Hepatocyte (in vitro differentiated cells): ENCODE results near the gene HSF2BP. TPM values are rescaled to one million over a fixed set of nuclear protein-coding genes. Genes with fewer than 3 reads are reported as not detected.
A peak's percentile ranks its signal among the peaks of the same experiment; 100 is the strongest.
"Not testable (repeated sequence)": the region's sequence is repeated elsewhere in the genome, so short reads cannot be mapped to it uniquely, and the experiment has no call there.

Experiments used
- DNase-seq: peaks from one replicate; pipeline ENCODE4 v3.0.0-alpha.2; 2016; ENCODE audit warnings: low spot score
- H2AFZ ChIP-seq: fragments of 200-600 bp; sonication (generic); 2 replicates; pipeline ENCODE4 v1.6.0; 2016; ENCODE audit warnings: antibody characterized with exemption, mild to moderate bottlenecking
- H3K27ac ChIP-seq: fragments of 200-600 bp; sonication (generic); 2 replicates; pipeline ENCODE4 v1.5.1; 2016; ENCODE audit warnings: mild to moderate bottlenecking
- H3K27me3 ChIP-seq: fragments of 200-600 bp; sonication (generic); 2 replicates; pipeline ENCODE4 v1.6.1; 2016
- H3K36me3 ChIP-seq: fragments of 200-600 bp; sonication (generic); replicated peaks from 2 replicates; pipeline ENCODE4 v1.5.1; 2016; ENCODE audit warnings: low read depth; ENCODE audit not compliant: insufficient read depth
- H3K4me1 ChIP-seq: fragments of 200-600 bp; sonication (generic); 2 replicates; pipeline ENCODE4 v1.5.1; 2016; ENCODE audit warnings: mild to moderate bottlenecking, moderate library complexity; ENCODE audit not compliant: insufficient read depth
- H3K4me2 ChIP-seq: fragments of 200-600 bp; sonication (generic); 2 replicates; pipeline ENCODE4 v1.6.0; 2016
- H3K4me3 ChIP-seq: fragments of 200-600 bp; sonication (generic); 2 replicates; pipeline ENCODE4 v1.5.1; 2016; ENCODE audit warnings: mild to moderate bottlenecking
- H3K79me2 ChIP-seq: fragments of 200-600 bp; sonication (generic); 2 replicates; pipeline ENCODE4 v1.6.0; 2017; ENCODE audit warnings: mild to moderate bottlenecking
- H3K9me2 ChIP-seq: fragments of 200-600 bp; sonication (generic); replicated peaks from 2 replicates; pipeline ENCODE4 v1.6.0; 2017; ENCODE audit warnings: mild to moderate bottlenecking; ENCODE audit not compliant: insufficient read depth
- H3K9me3 ChIP-seq: fragments of 200-600 bp; sonication (generic); 2 replicates; pipeline ENCODE4 v1.5.1; 2016; ENCODE audit warnings: low read depth, mild to moderate bottlenecking
- H4K20me1 ChIP-seq: fragments of 200-600 bp; sonication (generic); 2 replicates; pipeline ENCODE4 v1.6.0; 2016; ENCODE audit warnings: mild to moderate bottlenecking; ENCODE audit not compliant: insufficient read depth, poor library complexity, severe bottlenecking
- EZH2 ChIP-seq: fragments of 200-600 bp; sonication (generic); IDR thresholded peaks from 2 replicates; pipeline ENCODE4 v1.6.1; 2016; ENCODE audit warnings: antibody characterized with exemption, mild to moderate bottlenecking, borderline replicate concordance
- EZH2phosphoT487 ChIP-seq: fragments of 200-600 bp; sonication (generic); IDR thresholded peaks from one replicate; pipeline ENCODE4 v1.6.1; 2018; ENCODE audit warnings: antibody characterized with exemption, mild to moderate bottlenecking, low read depth, moderate library complexity; ENCODE audit not compliant: unreplicated experiment, severe bottlenecking
- WGBS: methylation state at CpG from one replicate; pipeline ENCODE4 v1.1.6; 2016; ENCODE audit warnings: low lambda C conversion rate; ENCODE audit errors: missing lambda C conversion rate; 5-methylcytosine and 5-hydroxymethylcytosine counted together
- polyA plus RNA-seq: library from polyadenylated mRNA; unstranded; fragments of >200 nt; fragmentation: Nextera tagmentation; extraction: Ambion mirVana; gene quantifications from 2 replicates; pipeline ENCODE4 v1.2.1, GENCODE V29; 2016
- total RNA-seq: library from RNA; depleted of rRNA; stranded (reverse); fragments of >200 nt; gene quantifications from 2 replicates; pipeline ENCODE4 v1.2.3, GENCODE V29; 2014
- TF ChIP-seq, protein P1 (sequence below): fragments of 200-600 bp; sonication (generic); IDR thresholded peaks from 2 replicates; pipeline ENCODE4 v1.5.1; 2016; ENCODE audit warnings: antibody characterized with exemption, mild to moderate bottlenecking; ENCODE audit not compliant: poor library complexity

The HSF2BP gene
- total and polyA plus RNA-seq, 2 experiments from 2014 or later, result 1.3 to 1.4 TPM

DNA sequence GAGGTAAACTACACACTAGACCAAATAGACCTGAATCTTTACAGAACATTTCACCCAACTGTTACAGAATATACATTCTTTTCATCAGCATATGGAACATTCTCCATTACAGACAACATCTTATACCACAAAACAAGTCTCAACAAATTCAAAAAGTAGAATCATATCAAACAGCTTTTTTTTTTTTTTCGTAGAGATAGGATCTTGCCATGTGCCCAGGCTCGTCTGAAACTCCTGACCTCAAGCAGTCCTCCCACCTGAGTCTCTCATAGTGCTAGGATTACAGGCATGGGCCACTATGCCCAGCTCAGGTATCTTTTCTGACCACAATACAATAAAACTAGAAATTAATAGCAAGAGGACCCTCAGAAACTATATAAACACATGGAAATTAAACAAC, 36.5 kb downstream of the HSF2BP start:
- Histone ChIP-seq H3K27ac (no peak overlapping the region), H3K79me2 (no peaks in the 10 kb centered on the region), H3K27me3 (no peaks in the 10 kb centered on the region), H4K20me1 (no peaks in the 10 kb centered on the region), H3K4me3 (no peak overlapping the region), H3K4me2 (no peak overlapping the region), H2AFZ (no peak overlapping the region), H3K9me3 (peaks cover 13% of the 10 kb centered on the region), H3K9me2 (no peaks in the 10 kb centered on the region), H3K4me1 (peaks cover 20% of the 10 kb centered on the region), H3K36me3 (peaks cover 4% of the 10 kb centered on the region)
- WGBS, result 86% methylated on average over 2 of the region's 2 CpGs
- TF ChIP-seq EZH2phosphoT487 (no peak), EZH2 (no peak)
- TF ChIP-seq, protein P1, sequence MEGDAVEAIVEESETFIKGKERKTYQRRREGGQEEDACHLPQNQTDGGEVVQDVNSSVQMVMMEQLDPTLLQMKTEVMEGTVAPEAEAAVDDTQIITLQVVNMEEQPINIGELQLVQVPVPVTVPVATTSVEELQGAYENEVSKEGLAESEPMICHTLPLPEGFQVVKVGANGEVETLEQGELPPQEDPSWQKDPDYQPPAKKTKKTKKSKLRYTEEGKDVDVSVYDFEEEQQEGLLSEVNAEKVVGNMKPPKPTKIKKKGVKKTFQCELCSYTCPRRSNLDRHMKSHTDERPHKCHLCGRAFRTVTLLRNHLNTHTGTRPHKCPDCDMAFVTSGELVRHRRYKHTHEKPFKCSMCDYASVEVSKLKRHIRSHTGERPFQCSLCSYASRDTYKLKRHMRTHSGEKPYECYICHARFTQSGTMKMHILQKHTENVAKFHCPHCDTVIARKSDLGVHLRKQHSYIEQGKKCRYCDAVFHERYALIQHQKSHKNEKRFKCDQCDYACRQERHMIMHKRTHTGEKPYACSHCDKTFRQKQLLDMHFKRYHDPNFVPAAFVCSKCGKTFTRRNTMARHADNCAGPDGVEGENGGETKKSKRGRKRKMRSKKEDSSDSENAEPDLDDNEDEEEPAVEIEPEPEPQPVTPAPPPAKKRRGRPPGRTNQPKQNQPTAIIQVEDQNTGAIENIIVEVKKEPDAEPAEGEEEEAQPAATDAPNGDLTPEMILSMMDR, result no peak
- no peak for DNase-seq

DNA sequence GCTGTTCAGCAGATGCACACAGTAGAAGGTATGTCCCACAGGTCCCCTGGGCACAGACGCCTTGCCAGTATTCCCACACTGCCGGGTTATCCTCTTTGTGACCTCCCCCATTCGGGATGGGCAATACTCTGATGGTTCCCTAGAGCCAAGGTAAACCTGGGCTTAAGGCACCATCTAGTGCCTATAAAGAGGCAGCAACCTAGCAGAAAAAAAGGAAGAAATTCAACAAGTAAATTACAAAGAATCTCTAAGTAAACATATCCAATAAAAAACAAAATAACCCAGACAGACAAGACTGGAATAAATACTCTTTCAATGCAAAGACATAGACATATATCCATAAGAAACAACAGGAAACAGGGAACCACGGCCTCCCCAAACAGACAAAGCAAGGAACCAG, 39.4 kb downstream of the HSF2BP start:
- WGBS, result 92% methylated on average over 4 of the region's 4 CpGs
- H3K4me3 ChIP-seq, result no peak overlapping the region
- H3K4me1 ChIP-seq, result peaks cover 6% of the 10 kb centered on the region
- no peak overlapping the region for H3K4me2 ChIP-seq
- H3K27me3 ChIP-seq, result no peaks in the 10 kb centered on the region
- no peaks in the 10 kb centered on the region for H3K9me2 ChIP-seq
- TF ChIP-seq EZH2phosphoT487 (no peak), EZH2 (no peak)
- TF ChIP-seq, protein P1, result peak; percentile 38
- H3K79me2 ChIP-seq, result no peaks in the 10 kb centered on the region
- H2AFZ ChIP-seq, result no peak overlapping the region
- no peaks in the 10 kb centered on the region for H4K20me1 ChIP-seq
- no peak for DNase-seq
- H3K27ac ChIP-seq, result peak overlapping the region; percentile 90
- H3K36me3 ChIP-seq, result peaks cover 4% of the 10 kb centered on the region
- peaks cover 13% of the 10 kb centered on the region for H3K9me3 ChIP-seq

DNA sequence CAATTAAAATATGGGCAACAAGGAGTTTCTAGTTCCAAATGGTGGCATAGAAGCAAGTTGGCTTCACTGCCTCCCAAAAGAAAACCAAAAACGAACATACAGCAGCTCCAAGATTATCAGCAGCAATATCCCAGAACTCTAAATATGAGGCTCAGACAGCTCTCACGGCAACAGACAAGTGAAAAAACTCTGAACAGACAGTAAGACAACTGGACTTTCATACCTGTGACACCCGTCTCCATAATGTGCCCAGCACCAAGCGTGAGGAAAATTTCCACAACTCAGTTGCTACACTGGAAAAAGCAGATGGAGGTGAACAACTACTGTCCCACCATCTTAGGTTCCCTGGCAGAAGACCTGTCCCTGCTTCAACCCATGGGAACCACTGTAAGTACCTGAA, 39.9 kb downstream of the HSF2BP start:
- H3K4me2 ChIP-seq, result no peak overlapping the region
- no peak overlapping the region for H3K4me3 ChIP-seq
- H2AFZ ChIP-seq, result no peak overlapping the region
- no peaks in the 10 kb centered on the region for H3K9me2 ChIP-seq
- no peaks in the 10 kb centered on the region for H4K20me1 ChIP-seq
- no peak for DNase-seq
- H3K9me3 ChIP-seq, result peaks cover 13% of the 10 kb centered on the region
- H3K4me1 ChIP-seq, result peaks cover 6% of the 10 kb centered on the region
- H3K79me2 ChIP-seq, result no peaks in the 10 kb centered on the region
- TF ChIP-seq, protein P1, result no peak
- TF ChIP-seq EZH2phosphoT487, result no peak
- no peak for TF ChIP-seq EZH2
- H3K27me3 ChIP-seq, result no peaks in the 10 kb centered on the region
- H3K27ac ChIP-seq, result peak overlapping the region; percentile 90
- WGBS, result 89% methylated on average over 4 of the region's 4 CpGs
- H3K36me3 ChIP-seq, result peaks cover 4% of the 10 kb centered on the region

DNA sequence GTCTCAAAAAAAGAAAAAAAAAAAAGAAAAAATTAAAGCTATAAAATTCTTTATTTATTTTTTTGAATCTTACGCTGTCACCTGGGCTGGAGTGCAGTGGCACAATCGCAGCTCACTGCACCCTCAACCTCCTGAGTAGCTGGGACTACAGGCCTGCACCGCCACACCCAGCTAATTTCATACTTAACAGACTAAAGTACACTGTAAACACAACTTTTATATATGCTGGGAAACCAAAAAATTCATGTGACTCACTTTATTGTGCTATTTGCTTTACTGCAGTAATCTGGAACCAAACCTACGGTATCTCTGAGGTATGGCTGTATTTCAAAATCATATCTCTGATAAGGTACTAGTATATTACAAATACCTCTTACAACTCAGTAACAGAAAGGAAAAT, 40.3 kb downstream of the HSF2BP start:
- DNase-seq, result peak; percentile 51
- H3K27ac ChIP-seq, result peak overlapping the region; percentile 90
- H3K4me1 ChIP-seq, result peaks cover 6% of the 10 kb centered on the region
- peaks cover 13% of the 10 kb centered on the region for H3K9me3 ChIP-seq
- 72% methylated on average over 4 of the region's 4 CpGs for WGBS
- H4K20me1 ChIP-seq, result no peaks in the 10 kb centered on the region
- no peak overlapping the region for H3K4me2 ChIP-seq
- H3K4me3 ChIP-seq, result no peak overlapping the region
- H3K27me3 ChIP-seq, result no peaks in the 10 kb centered on the region
- TF ChIP-seq EZH2phosphoT487 (no peak), EZH2 (no peak)
- TF ChIP-seq, protein P1, result no peak
- H2AFZ ChIP-seq, result no peak overlapping the region
- no peaks in the 10 kb centered on the region for H3K9me2 ChIP-seq
- peaks cover 4% of the 10 kb centered on the region for H3K36me3 ChIP-seq
- no peaks in the 10 kb centered on the region for H3K79me2 ChIP-seq

DNA sequence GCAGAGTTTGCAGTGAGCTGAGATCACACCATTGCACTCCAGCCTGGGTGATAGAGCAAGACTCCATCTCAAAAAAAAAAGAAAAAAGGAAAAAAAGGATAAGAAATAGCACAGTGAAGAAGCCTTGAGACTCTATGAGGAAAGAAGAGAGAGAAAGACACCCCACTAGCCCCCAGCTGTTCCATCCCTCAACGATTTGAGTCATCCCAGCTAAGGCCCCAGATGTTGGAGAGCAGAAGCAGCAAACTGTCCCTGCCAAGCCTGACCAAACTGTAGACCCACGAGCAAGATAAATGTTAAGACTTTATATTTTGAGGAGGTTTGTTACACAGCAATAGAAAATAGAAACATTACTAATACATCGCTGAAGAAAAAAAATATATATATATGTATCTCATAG, 42.4 kb downstream of the HSF2BP start:
- not testable (repeated sequence) for H3K27ac ChIP-seq, H3K4me2 ChIP-seq, H4K20me1 ChIP-seq, H3K36me3 ChIP-seq, H3K79me2 ChIP-seq, H3K4me3 ChIP-seq, DNase-seq, H3K9me2 ChIP-seq, H2AFZ ChIP-seq, H3K27me3 ChIP-seq
- Histone ChIP-seq H3K4me1 (peaks cover 14% of the 10 kb centered on the region), H3K9me3 (peaks cover 13% of the 10 kb centered on the region)
- 88% methylated on average over 3 of the region's 3 CpGs for WGBS
